IgD-negative memory B cell (primary cell): Measurements from ENCODE around the gene KAZN. TPM values are rescaled to one million over a fixed set of nuclear protein-coding genes. Genes with fewer than 3 reads are reported as not detected.
A peak's percentile ranks its signal among the peaks of the same experiment; 100 is the strongest.

ENCODE experiments used
- H3K27ac Mint-ChIP-seq, 3 donors: one replicate each; pipeline ENCODE4 v1.8.0; 2020 to 2022; ENCODE audit warnings: mild to moderate bottlenecking in 3 of 3, mixed read lengths in 3 of 3, moderate library complexity in 1 of 3
- H3K27me3 Mint-ChIP-seq: one replicate; pipeline ENCODE4 v1.8.0; 2021; ENCODE audit warnings: mixed read lengths
- H3K36me3 Mint-ChIP-seq: one replicate; pipeline ENCODE4 v1.8.0; 2020; ENCODE audit warnings: mild to moderate bottlenecking, mixed read lengths
- H3K4me1 Mint-ChIP-seq, 3 donors: one replicate each; pipeline ENCODE4 v1.8.0; 2020 to 2022; ENCODE audit warnings: mixed read lengths in 3 of 3, mild to moderate bottlenecking in 1 of 3
- H3K4me3 Mint-ChIP-seq, 4 donors: one replicate each; pipeline ENCODE4 v1.8.0; 2020 to 2022; ENCODE audit warnings: mild to moderate bottlenecking in 4 of 4, mixed read lengths in 4 of 4, moderate library complexity in 3 of 4
- H3K9me3 Mint-ChIP-seq, 3 donors: one replicate each; pipeline ENCODE4 v1.8.0; 2020 to 2021; ENCODE audit warnings: mixed read lengths in 3 of 3, mild to moderate bottlenecking in 1 of 3
- polyA plus RNA-seq: library from polyadenylated mRNA; unstranded; fragments of 300-500 nt; fragmentation: Illumina TruSeq; gene quantifications from one replicate; pipeline ENCODE4 v1.2.3, GENCODE V29; 2021

Gene KAZN
- polyA plus RNA-seq, 1 donor from 2014 or later: not detected

GRCh38 chr1:14705824-14706223, 107.3 kb downstream of the KAZN start:
- Mint-ChIP-seq H3K27ac (no peak overlapping the region), H3K27me3 (peaks cover 4% of the 10 kb centered on the region), H3K4me1 (no peaks in the 10 kb centered on the region), H3K4me3 (no peak overlapping the region), H3K36me3 (no peaks in the 10 kb centered on the region), H3K9me3 (peaks cover 2 to 20% (median 6%) of the 10 kb centered on the region in 3 donors)

- Mint-ChIP-seq H3K9me3 (peaks cover 2 to 20% (median 6%) of the 10 kb centered on the region in 3 donors), H3K4me3 (no peak overlapping the region), H3K27me3 (peaks cover 6% of the 10 kb centered on the region), H3K27ac (no peak overlapping the region), H3K4me1 (no peaks in the 10 kb centered on the region), H3K36me3 (no peaks in the 10 kb centered on the region)
Observed at GRCh38 chr1:14706631-14707030, 108.1 kb downstream of the KAZN start.

GRCh38 chr1:14707531-14708445, 109.3 kb downstream of the KAZN start:
- no peak overlapping the region for H3K27ac Mint-ChIP-seq
- peaks cover 6% of the 10 kb centered on the region for H3K27me3 Mint-ChIP-seq
- no peaks in the 10 kb centered on the region for H3K36me3 Mint-ChIP-seq
- H3K4me3 Mint-ChIP-seq: peak overlapping the region in 1 of 4 donors; percentile 63
- H3K4me1 Mint-ChIP-seq: no peaks in the 10 kb centered on the region
- peaks cover 2 to 18% (median 6%) of the 10 kb centered on the region in 3 donors for H3K9me3 Mint-ChIP-seq

GRCh38 chr1:14710331-14710730, 111.8 kb downstream of the KAZN start:
- no peak overlapping the region for H3K27ac Mint-ChIP-seq
- no peaks in the 10 kb centered on the region for H3K4me1 Mint-ChIP-seq
- H3K9me3 Mint-ChIP-seq: peaks cover 2 to 12% (median 6%) of the 10 kb centered on the region in 3 donors
- no peak overlapping the region for H3K4me3 Mint-ChIP-seq
- H3K36me3 Mint-ChIP-seq: no peaks in the 10 kb centered on the region
- peaks cover 6% of the 10 kb centered on the region for H3K27me3 Mint-ChIP-seq

- Mint-ChIP-seq H3K9me3 (peaks cover 0 to 14% (median 4%) of the 10 kb centered on the region in 3 donors), H3K27ac (no peak overlapping the region), H3K4me1 (no peaks in the 10 kb centered on the region), H3K27me3 (peaks cover 6% of the 10 kb centered on the region), H3K4me3 (no peak overlapping the region), H3K36me3 (no peaks in the 10 kb centered on the region)
Observed at GRCh38 chr1:14712136-14712535, 113.7 kb downstream of the KAZN start.

- no peak overlapping the region for H3K27ac Mint-ChIP-seq
- H3K4me3 Mint-ChIP-seq: no peak overlapping the region
- no peaks in the 10 kb centered on the region for H3K4me1 Mint-ChIP-seq
- H3K36me3 Mint-ChIP-seq: no peaks in the 10 kb centered on the region
- peaks cover 0 to 11% (median 4%) of the 10 kb centered on the region in 3 donors for H3K9me3 Mint-ChIP-seq
- H3K27me3 Mint-ChIP-seq: peaks cover 6% of the 10 kb centered on the region
Observed at GRCh38 chr1:14713077-14713476, 114.6 kb downstream of the KAZN start.

GRCh38 chr1:14715266-14715665, 116.8 kb downstream of the KAZN start:
- Mint-ChIP-seq H3K9me3 (peaks cover 0 to 7% (median 2%) of the 10 kb centered on the region in 3 donors), H3K36me3 (no peaks in the 10 kb centered on the region), H3K27ac (no peak overlapping the region), H3K27me3 (peaks cover 7% of the 10 kb centered on the region), H3K4me1 (no peaks in the 10 kb centered on the region), H3K4me3 (no peak overlapping the region)

- Mint-ChIP-seq H3K4me1 (no peaks in the 10 kb centered on the region), H3K4me3 (no peak overlapping the region), H3K27me3 (peaks cover 5% of the 10 kb centered on the region), H3K9me3 (peaks cover 0 to 6% (median 2%) of the 10 kb centered on the region in 3 donors), H3K36me3 (no peaks in the 10 kb centered on the region), H3K27ac (no peak overlapping the region)
Observed at GRCh38 chr1:14715802-14716201, 117.3 kb downstream of the KAZN start.

GRCh38 chr1:14716474-14716873, 118.0 kb downstream of the KAZN start:
- Mint-ChIP-seq H3K9me3 (peaks cover 0 to 6% (median 2%) of the 10 kb centered on the region in 3 donors), H3K4me1 (no peaks in the 10 kb centered on the region), H3K36me3 (no peaks in the 10 kb centered on the region), H3K27me3 (peaks cover 3% of the 10 kb centered on the region), H3K4me3 (no peak overlapping the region), H3K27ac (no peak overlapping the region)

GRCh38 chr1:14718476-14718875, 120.0 kb downstream of the KAZN start:
- Mint-ChIP-seq H3K27me3 (peaks cover 3% of the 10 kb centered on the region), H3K4me3 (no peak overlapping the region), H3K4me1 (no peaks in the 10 kb centered on the region), H3K9me3 (peaks cover 0 to 6% (median 2%) of the 10 kb centered on the region in 3 donors), H3K36me3 (no peaks in the 10 kb centered on the region), H3K27ac (no peak overlapping the region)

- Mint-ChIP-seq H3K36me3 (no peaks in the 10 kb centered on the region), H3K4me1 (no peaks in the 10 kb centered on the region), H3K27ac (no peak overlapping the region), H3K27me3 (peaks cover 2% of the 10 kb centered on the region), H3K4me3 (no peak overlapping the region), H3K9me3 (peaks cover 0 to 7% (median 3%) of the 10 kb centered on the region in 3 donors)
Observed at GRCh38 chr1:14723401-14723800, 124.9 kb downstream of the KAZN start.

- peaks cover 2% of the 10 kb centered on the region for H3K27me3 Mint-ChIP-seq
- no peak overlapping the region for H3K4me3 Mint-ChIP-seq
- no peaks in the 10 kb centered on the region for H3K36me3 Mint-ChIP-seq
- H3K27ac Mint-ChIP-seq: no peak overlapping the region
- peaks cover under 1 to 5% (median 2%) of the 10 kb centered on the region in 3 donors for H3K9me3 Mint-ChIP-seq
- no peaks in the 10 kb centered on the region for H3K4me1 Mint-ChIP-seq
Observed at GRCh38 chr1:14724246-14724645, 125.8 kb downstream of the KAZN start.

- Mint-ChIP-seq H3K4me3 (no peak overlapping the region), H3K4me1 (no peaks in the 10 kb centered on the region), H3K27me3 (peaks cover 2% of the 10 kb centered on the region), H3K27ac (no peak overlapping the region), H3K9me3 (peaks cover 0 to 4% (median 2%) of the 10 kb centered on the region in 3 donors), H3K36me3 (no peaks in the 10 kb centered on the region)
Observed at GRCh38 chr1:14724678-14725077, 126.2 kb downstream of the KAZN start.

GRCh38 chr1:14725238-14725637, 126.8 kb downstream of the KAZN start:
- Mint-ChIP-seq H3K9me3 (peaks cover 0 to 4% (median 2%) of the 10 kb centered on the region in 3 donors), H3K4me1 (no peaks in the 10 kb centered on the region), H3K36me3 (no peaks in the 10 kb centered on the region), H3K4me3 (no peak overlapping the region), H3K27me3 (peaks cover 2% of the 10 kb centered on the region), H3K27ac (no peak overlapping the region)

GRCh38 chr1:14725695-14726094, 127.2 kb downstream of the KAZN start:
- Mint-ChIP-seq H3K27ac (no peak overlapping the region), H3K36me3 (no peaks in the 10 kb centered on the region), H3K9me3 (peaks cover 0 to 4% (median 2%) of the 10 kb centered on the region in 3 donors), H3K27me3 (peaks cover 2% of the 10 kb centered on the region), H3K4me3 (no peak overlapping the region), H3K4me1 (no peaks in the 10 kb centered on the region)

- Mint-ChIP-seq H3K36me3 (no peaks in the 10 kb centered on the region), H3K27me3 (peaks cover 2% of the 10 kb centered on the region), H3K9me3 (peaks cover 0 to 4% (median 2%) of the 10 kb centered on the region in 3 donors), H3K27ac (no peak overlapping the region), H3K4me1 (no peaks in the 10 kb centered on the region), H3K4me3 (no peak overlapping the region)
Observed at GRCh38 chr1:14726606-14727005, 128.1 kb downstream of the KAZN start.
